Adrenal gland (tissue), 12 donors: ENCODE data around the gene RPE. TPM values are rescaled to one million over a fixed set of nuclear protein-coding genes. Genes with fewer than 3 reads are reported as not detected.

ENCODE experiments used
- DNase-seq, 7 donors: peaks; one replicate each; pipeline ENCODE4 v3.0.0-alpha.2; 2019 to 2020
- H3K27ac ChIP-seq, 5 donors: fragments of 200-600 bp; sonication (generic) in 4 of 5; 1 replicate in 3 of 5; 2 replicates in 2 of 5; pipeline versions ENCODE4 v1.5.1 to v1.8.0; 2016 to 2020; ENCODE audit warnings: mild to moderate bottlenecking in 1 of 5
- H3K27me3 ChIP-seq: fragments of 200-600 bp; 2 replicates; pipeline ENCODE4 v1.8.0; 2021
- H3K36me3 ChIP-seq, 2 donors: fragments of 200-600 bp; replicated peaks in 1 of 2; 1 replicate in 1 of 2; 2 replicates in 1 of 2; pipeline versions ENCODE4 v1.5.1 to v1.8.0; 2018 to 2022
- H3K4me1 ChIP-seq, 2 donors: fragments of 200-600 bp; replicated peaks in 1 of 2; 1 replicate in 1 of 2; 2 replicates in 1 of 2; pipeline versions ENCODE4 v1.5.1 to v1.8.0; 2018 to 2021
- H3K4me3 ChIP-seq, 4 donors: fragments of 200-600 bp; sonication (generic) in 3 of 4; one replicate each; pipeline ENCODE4 v1.5.1; 2016 to 2018
- H3K9me3 ChIP-seq, 3 donors: fragments of 200-600 bp; sonication (generic) in 1 of 3; replicated peaks in 1 of 3; 1 replicate in 2 of 3; 2 replicates in 1 of 3; pipeline versions ENCODE4 v1.5.1 to v1.8.0; 2016 to 2021
- CTCF ChIP-seq, 6 experiments: fragments of 450-650 bp in 4 of 6; fragments of 200-600 bp in 2 of 6; sonication (generic) in 1 of 6; IDR thresholded peaks; 1 replicate in 5 of 6; 2 replicates in 1 of 6; pipeline versions ENCODE4 v1.5.1 to v1.8.0; 2016 to 2021; ENCODE audit warnings: antibody characterized with exemption in 6 of 6, mild to moderate bottlenecking in 2 of 6, moderate library complexity in 1 of 6
- POLR2A ChIP-seq, 2 donors: fragments of 450-650 bp; IDR thresholded peaks; one replicate each; pipeline ENCODE4 v1.6.1; 2017; ENCODE audit warnings: antibody characterized with exemption in 2 of 2, mild to moderate bottlenecking in 2 of 2, moderate library complexity in 1 of 2
- WGBS, 4 donors: extraction: QIAGEN DNeasy Blood & Tissue Kit in 2 of 4; methylation state at CpG; one replicate each; pipeline versions ENCODE4 v1.1.5 to v1.1.7; 2013 to 2017; 5-methylcytosine and 5-hydroxymethylcytosine counted together
- intact Hi-C, 2 donors: fragments of 100-400 bp; cut with DNase I; formaldehyde crosslinking; loops; one replicate each; pipeline versions ENCODE4 v1.14.1 to v1.15.0; 2022 to 2023
- polyA plus RNA-seq, 3 donors: library from polyadenylated mRNA; stranded (reverse); fragments of 200-250 nt in 2 of 3; fragments of 350-450 nt in 1 of 3; fragmentation: Illumina TruSeq in 1 of 3; extraction: RNeasy Lipid Tissue Mini Kit (QIAGEN cat#74804) in 1 of 3; gene quantifications; one replicate each; pipeline ENCODE4 v1.2.3, GENCODE V29; 2013 to 2014
- total RNA-seq, 9 donors: library from RNA; depleted of rRNA in 4 of 9; stranded (reverse); fragments of >200 nt in 4 of 9; fragments of 120-200 nt in 1 of 9; fragmentation: NEBNext Ultra II Directional in 1 of 9; extraction: Animal tissue kit (Norgen Biotek cat#: 25700) in 1 of 9; gene quantifications; one replicate each; pipeline versions ENCODE4 v1.1.0 to v1.2.4, GENCODE V29; 2013 to 2023
- donor health status: healthy with polysubstance abuse.
- donor health status: Bipolar disorder and iron deficiency.
- donor health status: DM: yes; HTN: yes; CAD: no.
- donor health status: DM: no; HTN: no; CAD: no.
- donor health status: DM: no; HTN: no; CAD: no.
- donor health status: DM: yes; HTN: yes; CAD: no.

Gene RPE
- total and polyA plus RNA-seq, 12 donors: 12.6 to 221 (median 67.1) TPM

- TF ChIP-seq CTCF (IDR thresholded peaks at IDR 0.05) (no peak), POLR2A (IDR thresholded peaks at IDR 0.05) (no peak)
- no peak overlapping the region for H3K27ac ChIP-seq
- no peaks in the 10 kb centered on the region for H3K36me3 ChIP-seq
- DNase-seq: no peak
- intact Hi-C loops: no loop called here
- H3K9me3 ChIP-seq: no peaks in the 10 kb centered on the region
- WGBS, 4 donors: 94 to 97% (median 96%) methylated on average over 4 of the region's 4 CpGs
- no peaks in the 10 kb centered on the region for H3K27me3 ChIP-seq
- no peak overlapping the region for H3K4me3 ChIP-seq
- H3K4me1 ChIP-seq: peaks cover 0 to 1% of the 10 kb centered on the region in 2 donors
Observed at GRCh38 chr2:210035679-210036078, 33.2 kb downstream of the RPE start.

- H3K27me3 ChIP-seq: no peaks in the 10 kb centered on the region
- H3K4me3 ChIP-seq: no peak overlapping the region
- H3K27ac ChIP-seq: no peak overlapping the region
- no peak for DNase-seq
- H3K36me3 ChIP-seq: no peaks in the 10 kb centered on the region
- no peaks in the 10 kb centered on the region for H3K9me3 ChIP-seq
- intact Hi-C loops: no loop called here
- H3K4me1 ChIP-seq: no peaks in the 10 kb centered on the region
- TF ChIP-seq CTCF (IDR thresholded peaks at IDR 0.05) (no peak), POLR2A (IDR thresholded peaks at IDR 0.05) (no peak)
- 90 to 95% (median 93%) methylated on average over 3 of the region's 3 CpGs for WGBS, 4 donors
Observed at GRCh38 chr2:210038078-210038477, 35.6 kb downstream of the RPE start.

- TF ChIP-seq CTCF (IDR thresholded peaks at IDR 0.05): no peak
- no peak for TF ChIP-seq POLR2A (IDR thresholded peaks at IDR 0.05)
- Histone ChIP-seq H3K4me3 (no peak overlapping the region), H3K27ac (no peak overlapping the region), H3K36me3 (no peaks in the 10 kb centered on the region), H3K9me3 (no peaks in the 10 kb centered on the region), H3K4me1 (no peaks in the 10 kb centered on the region), H3K27me3 (no peaks in the 10 kb centered on the region)
- intact Hi-C loops: no loop called here
- WGBS, 4 donors: 97 to 100% (median 99%) methylated on average over 2 of the region's 2 CpGs
- no peak for DNase-seq
Observed at GRCh38 chr2:210046851-210047500, 44.5 kb downstream of the RPE start.

- Histone ChIP-seq H3K4me3 (no peak overlapping the region), H3K36me3 (no peaks in the 10 kb centered on the region), H3K4me1 (no peaks in the 10 kb centered on the region), H3K9me3 (peaks cover 0 to 5% (median 0%) of the 10 kb centered on the region in 3 donors), H3K27ac (no peak overlapping the region), H3K27me3 (no peaks in the 10 kb centered on the region)
- TF ChIP-seq CTCF (IDR thresholded peaks at IDR 0.05) (no peak), POLR2A (IDR thresholded peaks at IDR 0.05) (no peak)
- 88 to 96% (median 94%) methylated on average over 1 of the region's 1 CpG for WGBS, 4 donors
- intact Hi-C loops: no loop called here
- DNase-seq: no peak
Observed at GRCh38 chr2:210049831-210050230, 47.4 kb downstream of the RPE start.
